Keratinocyte (primary cell): ENCODE results near the gene MAN1A2.

Experiments
- CTCF ChIP-seq, 3 experiments: IDR thresholded peaks in 1 of 3; conservative IDR thresholded peaks in 1 of 3; optimal IDR thresholded peaks in 1 of 3; 2 replicates in 2 of 3; 3 replicates in 1 of 3; pipeline versions ENCODE3 to v1.5.1; 2011; ENCODE audit warnings: low read length in 3 of 3, mild to moderate bottlenecking in 3 of 3, moderate library complexity in 2 of 3, control low read depth in 1 of 3, inconsistent platforms in 1 of 3; ENCODE audit not compliant: insufficient read depth in 2 of 3; ENCODE audit errors: extremely low read depth in 1 of 3
- EZH2 ChIP-seq: IDR thresholded peaks from one replicate; pipeline ENCODE4 v1.6.1; 2012; ENCODE audit warnings: inconsistent platforms, mild to moderate bottlenecking, low read length, moderate library complexity

- TF ChIP-seq CTCF (optimal IDR thresholded peaks at IDR 0.05 in 1 of 3, IDR thresholded peaks at IDR 0.05 in 1 of 3, conservative IDR thresholded peaks at IDR 0.05 in 1 of 3; ENCODE audit: extremely low read depth in 1 of 3, insufficient read depth in 2 of 3, low read length in 3 of 3) (no peak), EZH2 (no peak)
These were observed 45.3 kb upstream of the MAN1A2 start for GRCh38 chr1:117321680-117322609.
